DMS53 treated with DMSO at 0.1 percent for 48 hours (cell line): ENCODE results near the gene SUMO3.

Experiments used
- DNase-seq: peaks from one replicate; lab custom pipeline; 2025; ENCODE audit not compliant: unreplicated experiment; lab: John Stamatoyannopoulos, UW

The SUMO3 gene

DNA sequence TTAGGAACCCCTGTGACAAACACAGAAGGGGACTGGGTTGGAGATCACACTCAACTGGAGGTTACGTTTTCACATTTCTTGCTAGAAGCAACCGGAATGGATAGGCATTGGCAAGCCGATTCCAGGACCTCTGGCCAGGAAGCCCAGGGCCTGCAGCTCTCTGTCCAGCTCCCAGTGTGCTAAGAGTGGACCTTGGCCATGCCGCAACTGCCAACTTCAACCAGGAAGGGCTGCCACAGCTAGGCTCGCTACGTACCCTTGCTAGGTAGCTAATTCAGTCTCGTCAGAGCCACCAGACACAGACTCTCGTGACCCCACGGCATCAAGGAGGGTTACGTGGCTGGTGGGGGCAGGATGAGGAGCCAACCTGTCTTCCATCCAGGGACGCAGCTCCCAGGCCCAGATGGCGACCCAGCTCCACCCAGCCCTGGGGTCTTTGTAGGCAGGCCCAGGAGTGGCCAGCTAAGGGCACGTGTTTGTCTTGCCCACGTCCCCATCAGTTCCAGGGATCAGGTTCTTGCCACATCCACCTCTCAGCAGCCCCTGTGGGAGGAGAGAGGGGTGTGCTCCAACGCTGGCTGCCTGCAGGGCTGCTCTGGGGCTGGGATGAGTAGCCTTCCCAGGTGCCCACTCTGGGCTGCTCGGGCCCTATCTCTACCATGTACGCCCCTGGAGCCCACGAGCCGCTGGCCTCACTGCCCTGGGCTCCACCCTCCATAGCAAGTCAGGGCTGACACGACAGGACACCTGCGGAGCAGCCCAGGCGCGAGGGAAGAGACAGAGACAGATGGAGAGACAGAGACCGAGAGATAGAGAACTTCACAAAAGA is 55.4 kb downstream of the SUMO3 start:
- DNase-seq = no peak

DNA sequence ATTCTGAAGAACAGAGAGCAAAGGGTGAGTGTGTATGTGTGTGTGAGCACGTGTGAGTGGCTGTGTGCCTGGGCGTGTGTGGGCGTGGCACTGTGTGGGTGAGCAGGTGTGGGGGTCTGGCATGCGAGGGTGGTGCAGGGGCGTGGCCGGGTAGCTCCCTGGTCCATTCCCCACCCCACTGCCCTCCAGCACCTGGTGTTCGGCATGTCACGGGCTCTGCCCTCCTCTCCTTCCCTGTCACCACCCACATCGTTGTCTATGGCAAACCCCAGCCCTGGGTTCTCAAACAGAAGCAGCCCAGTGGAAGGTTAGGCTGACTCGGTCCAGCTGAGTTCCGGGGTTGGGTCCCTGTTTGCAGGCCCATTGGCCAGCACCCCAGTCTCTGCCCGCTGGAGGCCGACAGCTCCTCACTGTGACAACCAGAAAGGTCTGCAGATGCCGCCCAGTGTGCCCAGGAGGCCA is 56.1 kb downstream of the SUMO3 start:
- no peak for DNase-seq

DNA sequence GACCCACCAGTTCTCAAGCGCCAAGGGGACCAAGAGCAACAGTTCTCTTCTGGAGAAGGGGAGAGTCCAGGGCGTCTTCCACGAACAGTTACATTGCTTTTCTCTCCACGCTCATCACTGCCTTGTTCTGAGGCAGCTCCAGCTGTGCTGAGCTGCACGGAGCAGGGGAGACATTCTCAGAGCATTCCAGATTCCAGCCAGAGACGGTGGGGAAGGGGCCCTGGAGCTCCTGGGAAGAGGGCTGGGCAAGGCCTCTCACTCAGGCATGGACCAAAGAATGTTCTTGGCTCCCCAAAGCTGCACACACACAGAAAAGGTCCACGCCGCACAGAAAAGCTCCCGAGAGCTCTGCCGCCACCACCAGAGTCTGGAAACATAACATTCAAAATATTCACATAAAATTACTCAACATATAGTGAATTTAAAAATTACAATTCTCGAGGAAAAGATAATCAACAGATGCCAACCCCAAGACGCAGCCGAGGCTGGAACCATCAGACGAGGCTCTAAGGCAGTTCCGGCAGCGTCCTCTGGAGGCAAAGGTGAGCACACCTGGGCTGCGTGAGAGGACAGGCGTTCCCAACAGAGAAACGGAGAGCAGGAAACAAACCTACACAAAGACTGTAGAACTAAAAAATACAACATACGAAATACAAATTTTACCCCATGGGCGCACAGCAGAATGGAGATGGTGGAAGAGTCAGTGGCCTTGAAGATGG is 56.7 kb downstream of the SUMO3 start:
- no peak for DNase-seq

DNA sequence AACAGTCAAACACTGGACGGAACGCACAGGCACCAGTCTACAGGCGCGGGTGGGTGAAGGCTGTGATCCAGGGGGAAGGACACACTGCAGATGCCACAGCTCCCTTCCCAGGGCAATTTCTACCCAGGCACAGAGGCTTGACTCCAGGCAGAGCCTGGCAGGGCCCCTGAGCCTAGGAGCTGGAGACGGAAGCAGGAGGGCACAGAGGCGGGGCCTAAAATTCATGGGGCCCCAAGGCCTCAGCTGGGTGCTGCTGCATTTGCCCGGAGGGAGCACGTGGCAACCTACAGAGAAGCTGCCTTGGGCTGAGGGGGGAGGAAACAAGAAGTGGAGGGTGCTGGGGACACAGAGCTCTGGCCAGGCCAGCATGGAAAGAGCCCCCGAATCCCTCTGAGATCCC is 57.5 kb downstream of the SUMO3 start:
- no peak for DNase-seq

DNA sequence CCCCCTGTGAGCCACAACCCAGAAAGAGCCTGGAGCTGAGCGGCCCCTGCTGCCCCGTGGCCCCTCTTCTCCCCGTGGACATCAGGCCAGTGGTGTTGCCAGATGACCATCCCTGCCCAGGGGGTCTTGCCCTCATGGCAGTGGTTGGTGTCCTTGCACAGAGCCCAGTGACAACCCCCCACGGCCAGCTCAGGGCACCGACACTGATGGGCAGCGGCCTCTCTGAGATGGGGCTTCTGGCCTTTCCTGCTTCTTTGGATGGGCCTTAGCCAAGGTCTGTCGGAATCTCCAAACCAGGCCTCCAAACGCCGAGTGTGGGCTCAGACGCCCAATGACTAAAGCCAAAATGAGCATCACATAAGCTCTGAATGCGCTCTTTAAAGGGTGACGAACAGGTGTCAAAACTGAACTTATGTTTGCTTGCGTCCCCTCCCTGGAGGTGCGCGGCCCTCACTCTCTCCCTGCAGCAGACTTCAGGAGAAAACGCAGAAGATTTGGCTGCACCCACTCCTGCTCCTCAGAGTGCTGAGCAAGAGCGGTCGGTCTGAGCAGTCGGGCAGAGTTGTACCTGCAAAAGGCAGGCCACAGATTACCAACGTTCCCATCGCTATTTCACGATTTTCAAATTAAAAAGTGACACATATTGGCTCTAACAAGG is 58.1 kb downstream of the SUMO3 start:
- no peak for DNase-seq

DNA sequence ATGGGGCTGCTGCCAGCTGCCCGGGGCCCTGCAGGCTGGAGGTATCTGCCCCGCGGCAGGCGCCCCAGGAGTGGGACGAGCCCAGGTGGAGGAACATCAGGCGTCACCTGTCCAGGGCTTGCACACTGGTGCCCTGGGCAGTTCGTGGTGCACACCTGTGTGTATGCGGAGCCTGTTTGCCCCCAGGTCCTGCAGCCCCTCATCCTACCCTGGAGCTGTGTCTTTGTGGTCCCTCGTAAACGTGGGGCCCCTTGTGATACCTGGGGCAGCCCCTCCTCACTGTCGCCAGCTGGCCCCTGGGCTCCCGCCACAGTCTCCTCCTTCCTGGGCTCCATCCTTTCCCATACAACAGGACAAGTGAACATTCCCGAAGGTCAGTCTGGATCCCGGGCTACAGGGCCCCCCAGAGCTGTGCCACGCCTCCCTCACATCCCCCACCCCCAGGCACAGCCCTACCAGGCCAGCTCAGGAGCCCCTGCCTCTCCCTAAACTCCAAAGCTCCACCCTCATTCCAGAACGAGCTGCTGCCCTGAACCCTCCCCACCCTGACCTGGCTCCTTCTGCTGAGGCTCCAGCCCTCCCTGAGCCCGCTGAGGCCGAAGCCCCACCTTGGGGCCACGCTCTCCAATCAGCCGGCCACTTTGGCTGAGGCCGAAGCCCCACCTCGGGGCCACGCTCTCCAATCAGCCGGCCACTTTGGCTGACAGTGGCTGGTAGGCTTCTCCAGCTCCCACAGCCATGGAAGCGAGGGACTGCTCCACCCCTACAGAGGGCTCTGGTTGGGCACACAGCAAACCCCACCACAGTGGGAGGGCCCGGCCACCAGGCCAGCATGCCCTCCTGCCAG is 58.9 kb downstream of the SUMO3 start:
- no peak for DNase-seq

DNA sequence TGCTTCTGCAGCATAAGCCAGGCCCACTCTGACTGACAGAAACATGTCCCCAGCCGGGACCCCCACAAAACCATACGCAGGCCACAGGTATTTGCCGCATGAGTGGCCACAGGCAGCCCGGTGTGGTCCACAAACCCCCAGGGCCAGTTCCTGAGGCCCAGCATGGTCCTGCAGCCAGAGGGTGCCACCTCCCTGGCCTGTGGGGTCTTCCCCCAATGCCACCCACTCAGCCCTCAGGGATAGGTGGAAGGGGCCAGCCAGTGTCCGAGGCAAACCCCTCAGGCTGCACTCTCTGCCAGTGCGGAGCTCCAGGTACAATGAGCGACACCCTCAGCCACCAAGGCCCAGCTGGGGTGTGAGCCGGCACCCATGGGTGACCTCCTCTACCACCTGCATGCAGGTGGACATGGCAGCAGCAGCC is 59.7 kb downstream of the SUMO3 start:
- DNase-seq = no peak

DNA sequence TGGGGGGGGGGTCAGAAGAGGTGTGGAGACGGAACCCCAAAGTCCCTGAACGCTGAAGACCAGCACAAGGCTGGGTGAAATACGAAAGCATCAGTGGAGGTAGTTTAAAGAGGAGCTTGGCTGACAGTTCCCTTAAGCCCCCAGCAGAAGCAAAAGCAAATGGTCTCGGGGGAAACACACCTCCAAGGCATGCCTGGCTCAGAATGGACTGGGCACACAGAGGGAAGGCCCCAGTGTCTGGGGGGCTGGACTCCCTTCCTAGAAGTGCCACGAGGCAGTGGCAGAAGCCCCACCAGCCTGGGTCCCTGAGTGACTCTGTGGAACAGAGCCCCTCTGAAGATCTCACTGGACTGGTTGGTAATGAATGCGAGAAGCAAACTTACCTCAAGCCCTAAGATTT is 60.1 kb downstream of the SUMO3 start:
- no peak for DNase-seq

DNA sequence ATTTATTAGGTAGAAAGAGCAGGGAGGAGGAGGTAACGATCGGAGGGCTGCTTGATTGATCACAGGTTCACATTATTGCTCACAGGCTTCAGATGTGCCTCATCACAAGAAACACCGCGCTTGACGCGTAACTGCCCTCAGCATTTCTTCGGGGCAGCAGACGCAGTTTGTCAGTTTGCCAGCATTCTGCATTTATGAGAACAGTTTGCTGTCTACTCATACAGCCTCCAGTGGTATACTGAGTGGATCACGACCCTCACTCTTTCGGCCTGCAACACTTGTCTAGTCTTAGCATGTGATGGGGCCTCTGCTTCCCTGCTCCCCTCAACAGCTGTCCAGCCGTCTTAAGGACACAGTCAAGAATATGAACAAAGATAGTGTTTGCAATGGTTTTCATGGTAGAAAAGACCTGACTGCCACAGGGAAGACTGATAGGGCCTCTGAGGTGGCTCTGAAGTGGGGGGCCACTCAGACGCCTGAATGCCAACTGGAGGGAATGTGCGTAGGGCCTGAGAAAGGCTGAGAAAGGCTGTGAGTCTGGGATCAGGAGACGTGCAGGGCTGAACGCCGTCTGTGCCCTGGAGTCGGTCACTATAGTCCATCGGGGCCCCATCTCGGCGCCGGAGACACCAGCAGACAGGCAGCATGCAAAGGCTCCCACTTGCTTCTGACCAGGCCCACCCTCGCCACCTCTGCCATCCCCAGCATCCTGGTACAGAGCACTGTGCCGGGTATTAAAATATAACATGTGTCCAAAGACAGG is 61.3 kb downstream of the SUMO3 start:
- DNase-seq = no peak
